Measurements from ENCODE around the gene LRRIQ4.

LRRIQ4 gene

GRCh38 chr3:169815590-169816150 is 3.0 kb downstream of the LRRIQ4 start:
- H3K27ac ChIP-seq (ENCODE audit: low read depth, low read length), result no peak overlapping the region
- H3K4me1 ChIP-seq (ENCODE audit: control insufficient read depth, insufficient read depth, low read length), result peaks cover 2% of the 10 kb centered on the region
- no peak overlapping the region for H3K4me3 ChIP-seq (ENCODE audit: low read length)
- no peaks in the 10 kb centered on the region for H3K27me3 ChIP-seq (ENCODE audit: control insufficient read depth, insufficient read depth, low read length)
- no peaks in the 10 kb centered on the region for H3K36me3 ChIP-seq (ENCODE audit: control insufficient read depth, insufficient read depth, low read length)
- no peak overlapping the region for H3K9ac ChIP-seq (ENCODE audit: low read length)

GRCh38 chr3:169818316-169818715 is 5.6 kb downstream of the LRRIQ4 start:
- no peaks in the 10 kb centered on the region for H3K4me1 ChIP-seq (ENCODE audit: control insufficient read depth, insufficient read depth, low read length)
- H3K9ac ChIP-seq (ENCODE audit: low read length), result no peak overlapping the region
- no peak overlapping the region for H3K4me3 ChIP-seq (ENCODE audit: low read length)
- H3K27me3 ChIP-seq (ENCODE audit: control insufficient read depth, insufficient read depth, low read length), result no peaks in the 10 kb centered on the region
- H3K36me3 ChIP-seq (ENCODE audit: control insufficient read depth, insufficient read depth, low read length), result no peaks in the 10 kb centered on the region
- H3K27ac ChIP-seq (ENCODE audit: low read depth, low read length), result no peak overlapping the region

GRCh38 chr3:169822091-169822490 is 9.4 kb downstream of the LRRIQ4 start:
- H3K4me3 ChIP-seq (ENCODE audit: low read length), result no peak overlapping the region
- no peak overlapping the region for H3K27ac ChIP-seq (ENCODE audit: low read depth, low read length)
- H3K36me3 ChIP-seq (ENCODE audit: control insufficient read depth, insufficient read depth, low read length), result no peaks in the 10 kb centered on the region
- H3K9ac ChIP-seq (ENCODE audit: low read length), result no peak overlapping the region
- H3K4me1 ChIP-seq (ENCODE audit: control insufficient read depth, insufficient read depth, low read length), result no peaks in the 10 kb centered on the region
- H3K27me3 ChIP-seq (ENCODE audit: control insufficient read depth, insufficient read depth, low read length), result no peaks in the 10 kb centered on the region

GRCh38 chr3:169822540-169822939 is 9.9 kb downstream of the LRRIQ4 start:
- Histone ChIP-seq H3K27ac (ENCODE audit: low read depth, low read length) (no peak overlapping the region), H3K27me3 (ENCODE audit: control insufficient read depth, insufficient read depth, low read length) (no peaks in the 10 kb centered on the region), H3K9ac (ENCODE audit: low read length) (no peak overlapping the region), H3K36me3 (ENCODE audit: control insufficient read depth, insufficient read depth, low read length) (no peaks in the 10 kb centered on the region), H3K4me3 (ENCODE audit: low read length) (no peak overlapping the region), H3K4me1 (ENCODE audit: control insufficient read depth, insufficient read depth, low read length) (no peaks in the 10 kb centered on the region)

- Histone ChIP-seq H3K36me3 (ENCODE audit: control insufficient read depth, insufficient read depth, low read length) (no peaks in the 10 kb centered on the region), H3K9ac (ENCODE audit: low read length) (no peak overlapping the region), H3K27ac (ENCODE audit: low read depth, low read length) (no peak overlapping the region), H3K27me3 (ENCODE audit: control insufficient read depth, insufficient read depth, low read length) (no peaks in the 10 kb centered on the region), H3K4me1 (ENCODE audit: control insufficient read depth, insufficient read depth, low read length) (no peaks in the 10 kb centered on the region), H3K4me3 (ENCODE audit: low read length) (no peak overlapping the region)
Measured at GRCh38 chr3:169822983-169823382, 10.3 kb downstream of the LRRIQ4 start.

GRCh38 chr3:169825316-169825715 is 12.6 kb downstream of the LRRIQ4 start:
- Histone ChIP-seq H3K4me3 (ENCODE audit: low read length) (no peak overlapping the region), H3K27ac (ENCODE audit: low read depth, low read length) (no peak overlapping the region), H3K36me3 (ENCODE audit: control insufficient read depth, insufficient read depth, low read length) (no peaks in the 10 kb centered on the region), H3K4me1 (ENCODE audit: control insufficient read depth, insufficient read depth, low read length) (no peaks in the 10 kb centered on the region), H3K9ac (ENCODE audit: low read length) (no peak overlapping the region), H3K27me3 (ENCODE audit: control insufficient read depth, insufficient read depth, low read length) (no peaks in the 10 kb centered on the region)

- Histone ChIP-seq H3K4me1 (ENCODE audit: control insufficient read depth, insufficient read depth, low read length) (no peaks in the 10 kb centered on the region), H3K36me3 (ENCODE audit: control insufficient read depth, insufficient read depth, low read length) (no peaks in the 10 kb centered on the region), H3K27ac (ENCODE audit: low read depth, low read length) (no peak overlapping the region), H3K4me3 (ENCODE audit: low read length) (no peak overlapping the region), H3K27me3 (ENCODE audit: control insufficient read depth, insufficient read depth, low read length) (no peaks in the 10 kb centered on the region), H3K9ac (ENCODE audit: low read length) (no peak overlapping the region)
Measured at GRCh38 chr3:169827712-169828111, 15.0 kb downstream of the LRRIQ4 start.

- no peaks in the 10 kb centered on the region for H3K27me3 ChIP-seq (ENCODE audit: control insufficient read depth, insufficient read depth, low read length)
- no peak overlapping the region for H3K9ac ChIP-seq (ENCODE audit: low read length)
- H3K4me1 ChIP-seq (ENCODE audit: control insufficient read depth, insufficient read depth, low read length), result no peaks in the 10 kb centered on the region
- H3K27ac ChIP-seq (ENCODE audit: low read depth, low read length), result no peak overlapping the region
- H3K4me3 ChIP-seq (ENCODE audit: low read length), result no peak overlapping the region
- H3K36me3 ChIP-seq (ENCODE audit: control insufficient read depth, insufficient read depth, low read length), result no peaks in the 10 kb centered on the region
Measured at GRCh38 chr3:169835533-169835932, 22.9 kb downstream of the LRRIQ4 start.

GRCh38 chr3:169836078-169836941 is 23.6 kb downstream of the LRRIQ4 start:
- H3K36me3 ChIP-seq (ENCODE audit: control insufficient read depth, insufficient read depth, low read length), result no peaks in the 10 kb centered on the region
- no peak overlapping the region for H3K4me3 ChIP-seq (ENCODE audit: low read length)
- no peak overlapping the region for H3K9ac ChIP-seq (ENCODE audit: low read length)
- H3K27me3 ChIP-seq (ENCODE audit: control insufficient read depth, insufficient read depth, low read length), result no peaks in the 10 kb centered on the region
- no peaks in the 10 kb centered on the region for H3K4me1 ChIP-seq (ENCODE audit: control insufficient read depth, insufficient read depth, low read length)
- H3K27ac ChIP-seq (ENCODE audit: low read depth, low read length), result no peak overlapping the region

GRCh38 chr3:169836942-169837275 is 24.2 kb downstream of the LRRIQ4 start:
- H3K4me3 ChIP-seq (ENCODE audit: low read length), result no peak overlapping the region
- H3K27me3 ChIP-seq (ENCODE audit: control insufficient read depth, insufficient read depth, low read length), result no peaks in the 10 kb centered on the region
- no peak overlapping the region for H3K27ac ChIP-seq (ENCODE audit: low read depth, low read length)
- no peak overlapping the region for H3K9ac ChIP-seq (ENCODE audit: low read length)
- H3K4me1 ChIP-seq (ENCODE audit: control insufficient read depth, insufficient read depth, low read length), result no peaks in the 10 kb centered on the region
- no peaks in the 10 kb centered on the region for H3K36me3 ChIP-seq (ENCODE audit: control insufficient read depth, insufficient read depth, low read length)

GRCh38 chr3:169838511-169839030 is 25.9 kb downstream of the LRRIQ4 start:
- H3K27ac ChIP-seq (ENCODE audit: low read depth, low read length), result no peak overlapping the region
- no peaks in the 10 kb centered on the region for H3K36me3 ChIP-seq (ENCODE audit: control insufficient read depth, insufficient read depth, low read length)
- H3K9ac ChIP-seq (ENCODE audit: low read length), result no peak overlapping the region
- H3K4me3 ChIP-seq (ENCODE audit: low read length), result no peak overlapping the region
- H3K27me3 ChIP-seq (ENCODE audit: control insufficient read depth, insufficient read depth, low read length), result no peaks in the 10 kb centered on the region
- no peaks in the 10 kb centered on the region for H3K4me1 ChIP-seq (ENCODE audit: control insufficient read depth, insufficient read depth, low read length)

- no peak overlapping the region for H3K27ac ChIP-seq (ENCODE audit: low read depth, low read length)
- H3K4me3 ChIP-seq (ENCODE audit: low read length), result no peak overlapping the region
- no peak overlapping the region for H3K9ac ChIP-seq (ENCODE audit: low read length)
- H3K36me3 ChIP-seq (ENCODE audit: control insufficient read depth, insufficient read depth, low read length), result no peaks in the 10 kb centered on the region
- H3K4me1 ChIP-seq (ENCODE audit: control insufficient read depth, insufficient read depth, low read length), result no peaks in the 10 kb centered on the region
- no peaks in the 10 kb centered on the region for H3K27me3 ChIP-seq (ENCODE audit: control insufficient read depth, insufficient read depth, low read length)
Measured at GRCh38 chr3:169841171-169841570, 28.5 kb downstream of the LRRIQ4 start.

GRCh38 chr3:169842960-169843359 is 30.3 kb downstream of the LRRIQ4 start:
- Histone ChIP-seq H3K4me1 (ENCODE audit: control insufficient read depth, insufficient read depth, low read length) (no peaks in the 10 kb centered on the region), H3K36me3 (ENCODE audit: control insufficient read depth, insufficient read depth, low read length) (no peaks in the 10 kb centered on the region), H3K27ac (ENCODE audit: low read depth, low read length) (no peak overlapping the region), H3K9ac (ENCODE audit: low read length) (no peak overlapping the region), H3K4me3 (ENCODE audit: low read length) (no peak overlapping the region), H3K27me3 (ENCODE audit: control insufficient read depth, insufficient read depth, low read length) (no peaks in the 10 kb centered on the region)
